Activated CD4-positive, alpha-beta memory T cell treated with anti-CD3 and anti-CD28 coated beads for 36 hours (primary cell): ENCODE measurements around the gene ETS2. TPM values are rescaled to one million over a fixed set of nuclear protein-coding genes. Genes with fewer than 3 reads are reported as not detected.

Experiments
- CTCF ChIA-PET: fragments of 350-600 bp; sonication (Branson Sonifier 250); formaldehyde crosslinking; loops from one replicate; lab custom pipeline; 2021; ENCODE audit warnings: antibody characterized with exemption, inconsistent platforms; lab: Charles Lee
- POLR2A ChIA-PET: fragments of 350-600 bp; sonication (Branson Sonifier 250); formaldehyde crosslinking; loops from one replicate; lab custom pipeline; 2021; ENCODE audit warnings: antibody characterized with exemption; lab: Charles Lee
- DNase-seq: peaks from one replicate; pipeline ENCODE4 v3.0.0-alpha.2; 2020
- H3K27ac Mint-ChIP-seq: one replicate; pipeline ENCODE4 v1.8.0; 2021; ENCODE audit warnings: mixed read lengths
- H3K27me3 Mint-ChIP-seq: one replicate; pipeline ENCODE4 v1.8.0; 2021; ENCODE audit warnings: mixed read lengths
- H3K36me3 Mint-ChIP-seq: one replicate; pipeline ENCODE4 v1.8.0; 2021; ENCODE audit warnings: mixed read lengths
- H3K4me1 Mint-ChIP-seq: one replicate; pipeline ENCODE4 v1.8.0; 2021; ENCODE audit warnings: low read depth, mixed read lengths
- H3K4me3 Mint-ChIP-seq: one replicate; pipeline ENCODE4 v1.8.0; 2021; ENCODE audit warnings: mild to moderate bottlenecking, mixed read lengths
- H3K9me3 Mint-ChIP-seq: one replicate; pipeline ENCODE4 v1.8.0; 2021; ENCODE audit warnings: mixed read lengths
- intact Hi-C: fragments of 100-400 bp; cut with micrococcal nuclease; formaldehyde crosslinking; loops from one replicate; pipeline ENCODE4 v1.15.1; 2023
- total RNA-seq, 2 experiments: library from RNA; stranded (reverse); gene quantifications; one replicate each; pipeline ENCODE4 v1.2.3, GENCODE V29; 2021

ETS2 gene
- total RNA-seq, 2 experiments from 2014 or later: 22.1 to 25.0 TPM

GRCh38 chr21:38784458-38785266 lies 21.1 kb upstream of the ETS2 start:
- peaks cover 21% of the 10 kb centered on the region for H3K4me1 Mint-ChIP-seq
- peaks cover 20% of the 10 kb centered on the region for H3K9me3 Mint-ChIP-seq
- H3K27me3 Mint-ChIP-seq: no peaks in the 10 kb centered on the region
- peaks cover 17% of the 10 kb centered on the region for H3K36me3 Mint-ChIP-seq
- intact Hi-C loops: no loop called here
- POLR2A ChIA-PET: no interaction called here
- no peak overlapping the region for H3K27ac Mint-ChIP-seq
- CTCF ChIA-PET: no interaction called here
- no peak for DNase-seq
- H3K4me3 Mint-ChIP-seq: no peak overlapping the region

- peaks cover 17% of the 10 kb centered on the region for H3K36me3 Mint-ChIP-seq
- POLR2A ChIA-PET: no interaction called here
- peaks cover 20% of the 10 kb centered on the region for H3K9me3 Mint-ChIP-seq
- intact Hi-C loops: no loop called here
- CTCF ChIA-PET: no interaction called here
- no peak for DNase-seq
- H3K4me3 Mint-ChIP-seq: no peak overlapping the region
- peaks cover 14% of the 10 kb centered on the region for H3K4me1 Mint-ChIP-seq
- H3K27me3 Mint-ChIP-seq: no peaks in the 10 kb centered on the region
- H3K27ac Mint-ChIP-seq: no peak overlapping the region
Measured at GRCh38 chr21:38785483-38785882, 20.2 kb upstream of the ETS2 start.

GRCh38 chr21:38787016-38787415 lies 18.7 kb upstream of the ETS2 start:
- Mint-ChIP-seq H3K4me3 (no peak overlapping the region), H3K36me3 (peaks cover 8% of the 10 kb centered on the region), H3K27ac (no peak overlapping the region), H3K4me1 (peaks cover 5% of the 10 kb centered on the region), H3K9me3 (peaks cover 13% of the 10 kb centered on the region), H3K27me3 (no peaks in the 10 kb centered on the region)
- DNase-seq: no peak
- intact Hi-C loops: no loop called here
- CTCF ChIA-PET: interaction anchor here (1.0 kb wide), 2 partner anchors 10 to 18 kb away, joined by 3 read pairs; no protein-coding TSS in a partner anchor
- POLR2A ChIA-PET: interaction anchor here (1.6 kb wide), 1 partner anchor 18 kb away, joined by 5 read pairs; no protein-coding TSS in a partner anchor

DNA sequence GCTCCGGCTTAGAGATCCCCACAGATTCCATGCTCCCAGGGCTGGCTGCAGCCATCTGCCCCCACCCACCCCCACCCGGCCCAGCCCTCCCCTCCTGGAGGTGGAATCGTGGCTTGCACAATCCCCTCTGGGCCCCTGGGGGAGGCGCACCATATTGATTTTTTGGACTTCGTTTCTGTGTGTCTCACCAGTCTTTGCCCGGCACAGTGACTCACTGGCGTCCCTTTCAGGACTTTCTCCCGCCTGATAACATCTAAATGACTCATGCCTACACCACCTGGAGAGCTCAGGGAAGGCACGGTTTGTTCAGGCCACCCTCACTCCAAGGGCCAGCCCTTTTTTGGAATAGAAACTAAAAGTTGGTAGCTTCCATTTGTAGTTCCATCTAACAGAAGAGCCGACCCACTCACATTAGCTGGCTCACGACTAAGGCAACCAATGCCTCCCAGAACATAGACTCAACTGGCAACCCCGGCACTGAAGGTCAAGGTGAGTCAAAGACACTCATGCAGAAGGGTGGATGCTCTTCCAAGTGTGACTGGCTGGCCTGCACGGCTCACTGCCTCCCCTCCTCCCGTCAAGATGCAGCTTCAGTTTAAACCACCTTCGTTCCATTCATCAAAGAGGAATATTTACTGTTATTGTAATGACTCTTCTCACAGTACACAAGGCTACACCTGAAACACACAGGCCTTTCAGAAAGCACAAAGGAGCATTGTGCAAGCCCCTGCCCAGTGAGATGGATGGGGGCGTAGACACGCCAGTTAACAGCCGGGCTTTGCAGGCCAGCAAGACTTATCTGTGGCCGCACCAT lies 18.1 kb upstream of the ETS2 start:
- no peaks in the 10 kb centered on the region for H3K27me3 Mint-ChIP-seq
- ChIA-PET CTCF (interaction anchor here (0.6 to 1.0 kb wide), 3 partner anchors 10 to 99 kb away, joined by 3 read pairs; no protein-coding TSS in a partner anchor), POLR2A (interaction anchor here (1.6 kb wide), 1 partner anchor 17 kb away, joined by 5 read pairs; no protein-coding TSS in a partner anchor)
- H3K4me3 Mint-ChIP-seq: no peak overlapping the region
- peaks cover 6% of the 10 kb centered on the region for H3K9me3 Mint-ChIP-seq
- DNase-seq: peak; percentile 56
- intact Hi-C loops: no loop called here
- no peak overlapping the region for H3K27ac Mint-ChIP-seq
- H3K36me3 Mint-ChIP-seq: peaks cover 7% of the 10 kb centered on the region
- H3K4me1 Mint-ChIP-seq: peaks cover 5% of the 10 kb centered on the region

- ChIA-PET CTCF (interaction anchor here (1.0 kb wide), 1 partner anchor 9 kb away, joined by 3 read pairs; no protein-coding TSS in a partner anchor), POLR2A (interaction anchor here (1.6 kb wide), 1 partner anchor 16 kb away, joined by 5 read pairs; no protein-coding TSS in a partner anchor)
- Mint-ChIP-seq H3K9me3 (no peaks in the 10 kb centered on the region), H3K4me1 (peaks cover 5% of the 10 kb centered on the region), H3K27me3 (no peaks in the 10 kb centered on the region), H3K4me3 (no peak overlapping the region), H3K36me3 (peaks cover 3% of the 10 kb centered on the region), H3K27ac (no peak overlapping the region)
- DNase-seq: no peak
- intact Hi-C loops: no loop called here
Measured at GRCh38 chr21:38788275-38788905, 17.3 kb upstream of the ETS2 start.

GRCh38 chr21:38789275-38789674 lies 16.5 kb upstream of the ETS2 start:
- DNase-seq: no peak
- CTCF ChIA-PET: no interaction called here
- Mint-ChIP-seq H3K9me3 (no peaks in the 10 kb centered on the region), H3K4me3 (no peak overlapping the region), H3K36me3 (peaks cover 2% of the 10 kb centered on the region), H3K27ac (no peak overlapping the region), H3K4me1 (peaks cover 5% of the 10 kb centered on the region), H3K27me3 (no peaks in the 10 kb centered on the region)
- intact Hi-C loops: no loop called here
- POLR2A ChIA-PET: no interaction called here

DNA sequence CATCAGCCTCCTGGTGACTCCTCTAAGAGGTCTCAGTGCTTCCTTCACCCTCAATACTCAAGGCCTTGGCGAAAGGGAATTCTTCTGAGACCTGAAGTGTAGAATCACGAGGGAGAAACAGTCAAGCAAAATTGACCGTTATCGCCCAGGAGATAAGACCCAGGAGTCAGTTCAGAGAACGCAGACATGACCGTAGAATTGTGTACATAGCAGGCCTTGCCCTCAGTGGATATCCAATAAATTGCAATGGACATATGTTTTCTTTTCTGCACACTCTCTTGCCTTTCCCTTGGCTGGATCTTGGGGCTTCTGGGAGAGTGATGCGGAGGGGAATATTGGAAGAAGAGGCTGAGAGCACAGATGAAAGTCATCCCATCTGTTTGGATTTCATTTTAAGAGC lies 15.7 kb upstream of the ETS2 start:
- Mint-ChIP-seq H3K27me3 (no peaks in the 10 kb centered on the region), H3K4me3 (no peak overlapping the region), H3K36me3 (no peaks in the 10 kb centered on the region), H3K27ac (no peak overlapping the region), H3K9me3 (no peaks in the 10 kb centered on the region), H3K4me1 (peaks cover 5% of the 10 kb centered on the region)
- ChIA-PET CTCF (no interaction called here), POLR2A (no interaction called here)
- no peak for DNase-seq
- intact Hi-C loops: no loop called here

GRCh38 chr21:38790961-38791360 lies 14.8 kb upstream of the ETS2 start:
- ChIA-PET POLR2A (no interaction called here), CTCF (no interaction called here)
- Mint-ChIP-seq H3K27ac (no peak overlapping the region), H3K27me3 (no peaks in the 10 kb centered on the region), H3K4me1 (peaks cover 5% of the 10 kb centered on the region), H3K4me3 (no peak overlapping the region), H3K9me3 (no peaks in the 10 kb centered on the region), H3K36me3 (no peaks in the 10 kb centered on the region)
- intact Hi-C loops: no loop called here
- no peak for DNase-seq

GRCh38 chr21:38792676-38793459 lies 12.9 kb upstream of the ETS2 start:
- no peak overlapping the region for H3K4me3 Mint-ChIP-seq
- DNase-seq: no peak
- CTCF ChIA-PET: no interaction called here
- H3K36me3 Mint-ChIP-seq: no peaks in the 10 kb centered on the region
- peaks cover 3% of the 10 kb centered on the region for H3K27me3 Mint-ChIP-seq
- POLR2A ChIA-PET: no interaction called here
- H3K4me1 Mint-ChIP-seq: peaks cover 1% of the 10 kb centered on the region
- H3K9me3 Mint-ChIP-seq: no peaks in the 10 kb centered on the region
- no peak overlapping the region for H3K27ac Mint-ChIP-seq
- intact Hi-C loops: no loop called here

GRCh38 chr21:38793926-38794713 lies 11.6 kb upstream of the ETS2 start:
- Mint-ChIP-seq H3K4me3 (no peak overlapping the region), H3K9me3 (no peaks in the 10 kb centered on the region), H3K27me3 (peaks cover 4% of the 10 kb centered on the region), H3K4me1 (peaks cover 10% of the 10 kb centered on the region), H3K27ac (no peak overlapping the region), H3K36me3 (no peaks in the 10 kb centered on the region)
- ChIA-PET CTCF (no interaction called here), POLR2A (no interaction called here)
- no peak for DNase-seq
- intact Hi-C loops: no loop called here

GRCh38 chr21:38794978-38795377 lies 10.8 kb upstream of the ETS2 start:
- Mint-ChIP-seq H3K27ac (no peak overlapping the region), H3K9me3 (no peaks in the 10 kb centered on the region), H3K4me1 (peaks cover 10% of the 10 kb centered on the region), H3K36me3 (no peaks in the 10 kb centered on the region), H3K27me3 (peaks cover 6% of the 10 kb centered on the region), H3K4me3 (no peak overlapping the region)
- intact Hi-C loops: no loop called here
- ChIA-PET POLR2A (no interaction called here), CTCF (no interaction called here)
- DNase-seq: no peak
